Measurements from ENCODE around the gene OTOP3. TPM values are rescaled to one million over a fixed set of nuclear protein-coding genes. Genes with fewer than 3 reads are reported as not detected.

Gene OTOP3
- total and polyA plus RNA-seq, 8 donors: 0.18 to 2.6 TPM; not detected in 6

GRCh38 chr17:74946641-74947040 lies 10.9 kb downstream of the OTOP3 start:
- intact Hi-C loops (cut with DNase I; ENCODE audit: low total_unique reads): no loop called here
- no peak for TF ChIP-seq CTCF (IDR thresholded peaks at IDR 0.05)
- no peak for TF ChIP-seq EP300 (IDR thresholded peaks at IDR 0.05)
- TF ChIP-seq POLR2A (IDR thresholded peaks at IDR 0.05): no peak
- no peak for TF ChIP-seq POLR2AphosphoS5 (IDR thresholded peaks at IDR 0.05)
- no peaks in the 10 kb centered on the region for H3K9me3 ChIP-seq
- H3K4me3 ChIP-seq: no peak overlapping the region
- no peak for DNase-seq
- H3K27me3 ChIP-seq: peaks cover 0 to 62% (median 1%) of the 10 kb centered on the region in 3 donors
- no peaks in the 10 kb centered on the region for H3K4me1 ChIP-seq
- H3K36me3 ChIP-seq: peaks cover 1 to 12% (median 10%) of the 10 kb centered on the region in 4 donors
- H3K27ac ChIP-seq: no peak overlapping the region
- 80 to 93% (median 86%) methylated on average over 7 to 14 of the region's 14 CpGs for WGBS, 5 donors

- 89 to 97% (median 93%) methylated on average over 16 to 17 of the region's 17 CpGs for WGBS, 5 donors
- TF ChIP-seq POLR2AphosphoS5 (IDR thresholded peaks at IDR 0.05): no peak
Observed at GRCh38 chr17:74947041-74947754, 11.5 kb downstream of the OTOP3 start.

GRCh38 chr17:74949455-74950115 lies 13.9 kb downstream of the OTOP3 start:
- no peak overlapping the region for H3K4me3 ChIP-seq
- peaks cover 16 to 41% (median 36%) of the 10 kb centered on the region in 4 donors for H3K36me3 ChIP-seq
- H3K4me1 ChIP-seq: no peaks in the 10 kb centered on the region
- TF ChIP-seq EP300 (IDR thresholded peaks at IDR 0.05) (no peak), CTCF (IDR thresholded peaks at IDR 0.05) (no peak)
- 26 to 47% (median 38%) methylated on average over 5 to 12 of the region's 12 CpGs for WGBS, 5 donors
- peaks cover 0 to 44% (median 0%) of the 10 kb centered on the region in 3 donors for H3K27me3 ChIP-seq
- H3K27ac ChIP-seq: no peak overlapping the region
- no peaks in the 10 kb centered on the region for H3K9me3 ChIP-seq
- no peak for DNase-seq
- intact Hi-C loops (cut with DNase I; ENCODE audit: low total_unique reads): no loop called here

More at GRCh38 chr17:74947041-74947754, 11.5 kb downstream of the OTOP3 start:
- DNase-seq: no peak
- H3K4me1 ChIP-seq: no peaks in the 10 kb centered on the region
- H3K36me3 ChIP-seq: peaks cover 5 to 17% (median 14%) of the 10 kb centered on the region in 4 donors
- intact Hi-C loops (cut with DNase I; ENCODE audit: low total_unique reads): no loop called here
- H3K27me3 ChIP-seq: peaks cover 0 to 62% (median 0%) of the 10 kb centered on the region in 3 donors
- no peaks in the 10 kb centered on the region for H3K9me3 ChIP-seq
- H3K27ac ChIP-seq: no peak overlapping the region
- H3K4me3 ChIP-seq: no peak overlapping the region

GRCh38 chr17:74950207-74950606 lies 14.5 kb downstream of the OTOP3 start:
- Histone ChIP-seq H3K36me3 (peaks cover 22 to 48% (median 42%) of the 10 kb centered on the region in 4 donors), H3K4me3 (no peak overlapping the region), H3K4me1 (no peaks in the 10 kb centered on the region), H3K9me3 (no peaks in the 10 kb centered on the region), H3K27me3 (peaks cover 0 to 43% (median 0%) of the 10 kb centered on the region in 3 donors), H3K27ac (no peak overlapping the region)
- TF ChIP-seq POLR2A (IDR thresholded peaks at IDR 0.05) (no peak), EP300 (IDR thresholded peaks at IDR 0.05) (no peak), POLR2AphosphoS5 (IDR thresholded peaks at IDR 0.05) (no peak), CTCF (IDR thresholded peaks at IDR 0.05) (no peak)
- no peak for DNase-seq
- WGBS, 5 donors: 28 to 57% (median 44%) methylated on average over 3 to 8 of the region's 8 CpGs
- intact Hi-C loops (cut with DNase I; ENCODE audit: low total_unique reads): no loop called here
